ENCODE results near the gene MAFG.
A peak's percentile ranks its signal among the peaks of the same experiment; 100 is the strongest.
"Not testable (repeated sequence)": the region's sequence is repeated elsewhere in the genome, so short reads cannot be mapped to it uniquely, and the experiment has no call there.

Gene MAFG

DNA sequence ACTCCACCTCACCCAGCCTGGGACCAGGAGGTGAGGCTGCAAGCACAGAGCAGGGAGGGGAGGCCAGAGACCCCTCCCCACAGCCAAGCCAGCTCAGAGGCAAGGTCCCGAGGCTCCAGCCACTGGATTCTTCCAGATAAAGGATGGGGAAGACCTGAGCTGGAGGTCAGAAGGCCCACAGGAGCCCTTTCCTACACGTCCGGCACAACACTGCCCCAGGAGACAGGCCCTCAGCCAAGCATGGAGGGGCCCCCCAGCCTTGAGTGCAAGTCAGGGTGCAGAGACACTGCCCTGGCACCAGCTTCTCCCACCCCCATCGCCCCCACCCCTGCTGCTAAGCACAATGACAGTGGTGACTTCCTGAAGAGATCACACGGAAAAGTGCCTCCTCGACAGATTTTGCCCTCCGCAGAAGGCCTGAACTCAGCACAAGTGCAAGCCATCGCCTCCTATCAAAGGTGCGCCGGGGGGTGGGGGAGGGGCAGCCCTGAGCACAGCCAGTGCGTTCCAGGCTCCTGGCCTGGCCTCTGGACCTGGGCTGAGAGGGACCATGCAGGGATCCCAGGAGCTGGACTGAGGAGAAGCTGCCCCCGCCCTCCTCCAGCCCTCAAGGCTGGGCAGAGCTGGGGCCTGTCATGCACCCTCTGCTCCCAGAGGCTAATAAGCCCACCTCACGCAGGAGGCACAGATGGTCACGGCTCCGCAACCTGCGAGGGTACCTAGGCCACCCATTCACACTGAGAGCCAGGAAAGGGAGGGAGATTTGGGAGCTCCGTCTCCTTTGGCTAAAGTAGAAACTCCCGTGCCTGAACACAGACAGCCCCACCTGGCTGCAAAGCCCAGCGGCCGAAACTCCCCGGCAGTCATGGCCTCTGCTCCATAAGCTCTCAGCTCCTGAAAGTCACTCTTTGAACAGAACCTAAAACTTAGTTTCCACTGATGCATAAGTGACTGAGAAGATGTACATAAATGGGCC is 2.7 kb downstream of the MAFG start:
- DNase-seq (ENCODE audit: low read depth in 3 of 3, low spot score in 1 of 3) = no peak

DNA sequence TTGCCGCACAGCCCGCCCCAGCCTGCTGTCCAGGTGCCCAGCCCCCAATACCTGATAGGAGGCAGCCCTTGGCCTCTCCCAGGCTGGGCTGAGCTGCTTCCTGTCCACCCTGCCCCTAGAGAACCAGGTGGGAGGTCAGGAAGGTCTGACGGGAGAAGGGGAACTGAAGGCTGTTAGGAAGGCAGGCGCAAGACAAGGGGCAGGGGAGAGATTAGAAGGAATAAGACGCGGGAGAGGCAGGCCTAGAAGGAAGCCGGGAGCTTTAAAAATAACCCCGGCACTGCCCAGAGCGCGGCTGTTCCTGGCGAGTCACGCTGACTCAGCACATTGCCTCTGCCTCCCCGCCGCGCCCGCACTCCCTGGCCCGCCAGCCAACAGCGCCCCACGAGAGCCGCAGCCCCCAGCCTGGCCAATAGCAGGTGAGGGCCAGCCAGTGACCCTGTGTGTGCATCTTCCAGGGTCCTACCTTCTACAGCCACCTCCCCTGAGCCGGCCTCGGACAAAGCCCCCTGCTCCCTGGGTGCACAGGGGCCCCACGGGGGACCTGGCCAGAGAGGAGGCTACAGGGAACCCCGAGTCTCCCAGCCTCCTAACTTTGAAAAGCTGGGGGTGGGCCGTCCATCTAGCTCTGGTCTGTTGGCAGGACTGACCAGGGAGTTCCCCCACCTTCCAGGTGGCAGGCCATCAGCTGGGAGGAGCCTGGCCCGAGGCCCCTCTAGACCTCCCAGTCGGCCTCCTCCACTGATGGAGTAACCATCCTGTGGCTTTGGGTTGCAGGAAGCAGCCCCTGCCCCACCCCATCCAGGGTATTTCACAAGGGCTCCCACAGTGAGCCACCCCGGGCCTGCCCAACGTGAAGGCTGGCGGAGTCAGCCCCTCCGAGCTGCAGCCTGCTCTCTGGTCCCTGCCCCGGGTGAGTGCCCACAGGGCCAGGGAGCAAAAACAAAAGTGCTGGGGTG is 4.0 kb downstream of the MAFG start:
- DNase-seq (ENCODE audit: low read depth in 3 of 3, low spot score in 1 of 3) = no peak

- no peak for DNase-seq (ENCODE audit: low read depth in 3 of 3, low spot score in 1 of 3)
Measured at GRCh38 chr17:81922566-81923301, 4.8 kb downstream of the MAFG start.

GRCh38 chr17:81921996-81922565 is 5.5 kb downstream of the MAFG start:
- no peak for DNase-seq (ENCODE audit: low read depth in 3 of 3, low spot score in 1 of 3)

GRCh38 chr17:81921537-81921862 is 6.0 kb downstream of the MAFG start:
- no peak for DNase-seq (ENCODE audit: low read depth in 3 of 3, low spot score in 1 of 3)

DNA sequence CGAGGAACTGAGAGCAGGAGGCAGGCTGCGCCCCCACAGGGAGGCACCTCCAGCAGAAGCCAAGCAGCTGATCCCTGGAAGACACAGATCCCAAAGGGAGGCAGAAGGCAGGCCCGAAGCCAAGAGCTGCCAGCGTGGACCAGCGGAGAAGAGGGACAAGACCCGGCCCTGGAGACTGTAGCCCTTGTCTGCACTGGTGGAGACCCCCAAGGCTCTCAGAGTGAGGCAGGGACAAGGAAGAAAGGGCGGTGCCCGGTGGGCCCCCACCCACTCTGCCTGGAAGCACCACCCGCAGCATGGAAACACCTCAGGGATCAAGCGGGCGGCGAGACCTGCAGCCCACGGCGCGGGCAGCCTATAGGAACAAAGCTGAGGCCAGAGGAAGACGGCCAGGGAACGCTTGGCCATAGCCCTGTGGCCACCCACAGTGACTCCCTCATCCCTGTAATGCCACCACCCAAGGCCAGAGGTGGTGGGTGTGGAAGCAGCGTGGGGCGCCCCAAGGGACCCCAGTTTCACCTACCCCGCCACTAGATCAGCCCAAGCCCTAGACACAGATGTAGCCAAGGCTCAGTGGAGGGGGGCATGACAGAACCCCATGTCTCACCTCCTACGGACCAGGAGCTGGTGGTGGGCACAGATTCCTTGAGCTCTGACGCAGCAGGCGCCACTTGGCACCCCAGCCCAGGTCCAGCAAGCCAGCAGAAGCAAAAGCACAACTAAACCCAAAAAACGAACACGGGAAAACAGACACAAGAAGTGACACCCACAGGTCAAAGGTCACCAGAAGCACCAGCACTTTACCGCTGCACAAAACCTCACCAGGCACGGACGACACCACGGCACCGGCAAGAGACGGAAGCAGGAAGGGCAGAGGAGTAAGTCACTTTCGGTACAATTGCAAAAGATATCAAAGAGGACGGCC is 6.7 kb downstream of the MAFG start:
- no peak for DNase-seq (ENCODE audit: low read depth in 3 of 3, low spot score in 1 of 3)

GRCh38 chr17:81918832-81919545 is 8.5 kb downstream of the MAFG start:
- DNase-seq (ENCODE audit: low read depth in 3 of 3, low spot score in 1 of 3) = no peak

DNA sequence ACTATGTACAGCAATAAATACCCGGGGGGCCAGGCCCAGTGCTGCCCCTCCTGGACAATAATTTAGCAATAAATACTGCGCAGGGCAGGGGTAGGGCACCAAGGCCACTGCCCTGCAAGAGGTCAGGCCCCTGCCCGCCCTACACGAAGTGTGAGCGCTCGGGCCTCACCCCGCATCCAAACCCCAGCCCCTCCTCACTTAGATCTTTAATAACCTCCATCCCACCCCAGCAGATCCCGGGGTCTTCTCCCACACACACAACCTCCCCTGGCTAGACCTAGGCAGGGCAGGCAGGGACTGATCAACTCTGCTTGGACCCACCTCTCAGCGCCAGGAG is 9.2 kb downstream of the MAFG start:
- DNase-seq (ENCODE audit: low read depth in 3 of 3, low spot score in 1 of 3) = not testable (repeated sequence)

DNA sequence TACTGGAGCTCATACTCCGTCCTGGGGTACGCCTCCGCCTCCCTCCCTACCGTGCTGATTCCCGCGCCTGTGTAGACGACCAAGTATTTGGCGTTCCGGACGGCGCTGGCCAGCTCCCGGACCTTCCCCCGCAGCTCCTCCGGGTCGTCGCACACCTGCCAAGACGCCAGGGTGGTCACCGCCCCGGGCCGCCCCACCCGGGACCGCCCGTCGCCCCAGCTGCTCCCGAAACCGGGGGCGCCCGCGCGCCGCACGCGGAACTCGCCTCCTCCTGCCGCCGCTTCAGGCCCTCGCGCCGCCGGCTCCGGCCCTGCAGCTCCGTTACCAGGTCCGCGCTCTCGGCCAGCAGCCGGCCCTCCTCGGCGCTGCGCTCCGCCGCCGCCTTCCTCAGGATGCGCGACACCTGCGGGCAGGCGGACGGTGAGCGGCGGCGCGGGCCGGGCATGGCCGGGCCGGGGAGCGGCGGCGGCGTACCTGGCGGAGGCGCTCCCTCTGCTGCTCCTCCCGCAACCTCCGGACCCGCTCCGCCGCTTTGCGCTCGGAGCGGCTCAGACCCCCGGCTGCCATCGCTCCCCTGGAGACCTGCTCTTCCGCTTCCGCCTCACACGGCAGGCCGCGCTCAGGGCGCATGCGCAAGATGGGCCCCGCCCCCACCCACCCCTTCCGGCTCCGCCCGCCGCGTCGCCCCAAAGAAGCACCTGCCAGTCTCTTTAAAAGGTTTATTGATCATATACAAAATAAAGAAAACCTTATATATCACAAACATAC is 9.8 kb downstream of the MAFG start, which contains the start of gene SIRT7:
Gene SIRT7 (minus strand): TSS at position 612 of the 768 bp plus-strand sequence. CDS start 45 bp downstream, at position 567.
- peak; percentile 66 to 77 (median 70) for DNase-seq (ENCODE audit: low read depth in 3 of 3, low spot score in 1 of 3)

DNA sequence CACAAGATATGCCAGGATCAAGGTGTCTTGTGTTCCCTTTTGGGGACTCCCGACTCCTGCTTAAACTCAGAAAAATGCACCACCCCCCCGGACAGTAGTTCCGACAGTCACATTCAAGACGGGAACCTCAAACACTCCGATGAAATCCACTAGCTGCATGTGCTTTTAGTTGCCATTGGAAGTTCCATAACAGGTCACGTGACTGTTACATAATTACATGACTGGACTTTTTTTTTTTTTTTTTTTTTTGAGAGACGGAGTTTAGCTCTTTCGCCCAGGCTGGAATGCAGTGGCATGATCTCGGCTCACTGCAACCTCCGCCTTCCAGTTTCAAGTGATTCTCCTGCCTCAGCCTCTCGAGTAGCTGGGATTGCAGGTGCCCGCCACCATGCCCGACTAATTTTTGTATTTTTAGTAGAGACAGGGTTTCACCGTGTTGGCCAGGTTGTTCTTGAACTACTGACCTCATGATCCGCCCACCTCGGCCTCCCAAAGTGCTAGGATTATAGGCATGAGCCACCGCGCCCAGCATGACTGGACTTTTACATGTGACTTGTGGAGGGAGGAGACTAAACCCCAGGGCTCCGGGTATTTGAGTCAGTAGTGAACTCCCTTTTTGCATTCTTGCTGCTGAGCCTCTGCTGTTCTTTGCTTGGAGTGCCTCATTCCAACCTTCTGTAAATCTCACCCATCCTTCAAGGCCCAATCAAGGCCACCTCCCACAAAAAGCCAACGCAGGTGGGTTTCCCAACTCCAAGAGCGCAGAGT is 11.1 kb downstream of the MAFG start:
- no peak for DNase-seq (ENCODE audit: low read depth in 3 of 3, low spot score in 1 of 3)

DNA sequence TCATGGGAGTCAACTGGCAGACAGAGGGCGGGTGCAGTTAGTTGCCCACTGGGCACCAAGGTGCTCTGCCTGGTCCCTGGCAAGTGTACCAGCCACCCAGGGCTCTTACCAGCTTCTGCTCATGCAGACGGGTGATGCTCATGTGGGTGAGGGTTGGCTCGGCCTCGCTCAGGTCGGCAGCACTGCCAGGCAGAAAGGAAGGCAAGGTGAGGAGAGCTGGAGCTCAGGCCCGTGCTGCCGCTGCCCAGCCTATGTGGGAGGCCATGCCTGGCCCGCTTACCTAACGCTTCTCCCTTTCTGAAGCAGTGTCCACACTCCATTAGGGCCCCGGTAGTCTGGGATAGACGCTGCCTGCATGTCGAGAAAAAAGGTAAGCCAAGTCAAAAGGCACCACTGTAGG is 12.2 kb downstream of the MAFG start:
- DNase-seq (ENCODE audit: low read depth in 3 of 3, low spot score in 1 of 3) = no peak

GRCh38 chr17:81914103-81914850 is 13.3 kb downstream of the MAFG start:
- DNase-seq (ENCODE audit: low read depth in 3 of 3, low spot score in 1 of 3) = no peak

DNA sequence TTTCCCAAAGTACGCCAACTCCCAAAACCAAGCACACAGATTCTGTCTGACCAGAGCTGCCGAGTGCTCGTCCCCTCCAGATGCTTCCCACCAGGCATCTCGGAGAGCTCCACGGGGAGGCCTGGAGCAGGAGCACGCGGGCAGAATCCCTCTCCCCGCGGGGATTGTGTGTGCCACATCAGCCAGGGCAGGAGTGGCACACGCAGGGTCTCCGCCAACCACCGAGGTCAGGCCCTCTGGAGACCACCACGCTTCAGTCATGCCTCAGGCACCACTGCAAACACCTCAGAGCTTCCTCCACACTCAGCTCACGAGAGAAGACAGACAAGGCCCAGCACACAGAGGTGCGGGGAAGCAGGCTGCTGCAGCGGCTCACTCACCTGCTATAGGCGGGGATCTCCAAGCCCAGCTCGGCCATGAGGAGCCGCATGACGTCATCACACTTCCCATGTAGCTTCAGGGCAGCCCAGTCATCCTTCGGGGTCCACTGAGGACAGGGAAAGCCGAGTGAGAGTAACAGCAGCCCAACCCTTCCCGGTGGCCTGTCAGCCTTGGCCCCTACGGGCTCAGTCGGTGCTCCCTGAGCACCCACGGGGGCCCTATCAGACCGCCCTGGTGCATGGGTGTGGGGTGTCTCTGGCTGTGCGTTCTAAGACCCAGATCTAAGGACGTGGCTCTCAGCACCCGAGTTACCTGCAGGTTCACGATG is 14.0 kb downstream of the MAFG start:
- no peak for DNase-seq (ENCODE audit: low read depth in 3 of 3, low spot score in 1 of 3)

DNA sequence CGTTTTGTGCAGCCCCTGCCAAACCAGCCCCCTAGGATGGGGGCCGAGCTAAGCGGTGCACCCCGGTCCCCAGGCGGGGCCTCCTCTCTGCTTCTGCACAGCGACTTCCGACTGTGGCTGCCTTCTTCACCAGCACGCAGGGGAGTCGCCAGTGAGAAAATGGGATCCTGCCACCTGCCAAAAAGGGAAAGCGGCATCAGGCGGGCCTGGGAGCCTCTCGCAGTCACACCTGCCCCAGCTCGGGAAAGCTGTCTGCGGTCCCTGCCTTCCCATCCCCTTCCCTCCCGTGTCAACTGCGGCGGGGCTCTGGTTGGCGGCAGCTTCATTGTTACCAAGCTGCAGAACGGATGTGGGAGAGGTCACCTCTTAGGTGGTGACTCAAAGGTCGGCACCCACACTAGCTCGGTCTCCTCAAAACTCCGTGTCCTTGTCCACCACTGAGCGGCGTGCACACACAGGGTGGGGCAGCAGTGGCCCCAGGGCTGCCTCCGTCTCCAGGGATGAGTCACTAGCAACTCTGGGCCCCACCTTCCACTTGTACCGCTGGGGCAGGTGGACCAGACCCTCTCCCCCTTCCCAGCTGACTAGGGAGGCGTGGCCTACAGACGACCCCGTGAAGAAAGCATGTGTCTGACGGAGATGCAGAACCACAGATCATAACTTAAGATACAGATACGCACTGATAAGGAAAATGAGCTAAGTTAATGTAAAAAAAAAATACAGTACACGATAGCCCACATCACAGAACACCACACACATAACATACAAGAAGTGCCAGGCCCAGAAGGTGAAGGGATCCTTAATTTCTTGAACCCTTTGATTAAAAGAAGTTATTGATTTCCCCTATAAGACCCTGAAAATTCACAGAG is 14.9 kb downstream of the MAFG start:
- no peak for DNase-seq (ENCODE audit: low read depth in 3 of 3, low spot score in 1 of 3)

DNA sequence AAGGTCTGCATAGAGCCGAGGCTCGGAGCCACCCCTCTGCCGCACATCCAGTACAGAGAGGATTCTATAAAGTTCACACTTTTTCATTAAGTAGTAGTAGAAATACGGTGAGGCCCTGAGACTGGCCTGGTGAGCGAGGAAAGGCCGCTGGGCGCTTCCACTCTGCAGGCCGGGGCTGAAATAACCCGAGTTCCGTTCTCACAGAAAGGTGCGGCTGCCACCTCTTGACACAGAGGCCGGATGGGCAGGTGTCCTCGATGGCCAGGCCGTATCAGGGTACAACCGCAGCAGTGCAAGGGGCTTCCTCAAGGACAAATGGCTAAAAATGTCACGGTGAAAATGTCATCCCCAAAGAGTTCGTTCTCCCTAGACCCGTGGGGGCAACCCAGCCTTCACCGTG is 15.6 kb downstream of the MAFG start:
- DNase-seq (ENCODE audit: low read depth in 3 of 3, low spot score in 1 of 3) = no peak

Data from stimulated activated CD4-positive, alpha-beta T cell treated with anti-CD3 and anti-CD28 coated beads, TNF-alpha, amount 100 ng/mL, for 1 hour (primary cell).